HepG2 (cell line): Measurements from ENCODE around the gene NT5DC2. TPM values are rescaled to one million over a fixed set of nuclear protein-coding genes. Genes with fewer than 3 reads are reported as not detected.

Experiments
- HNF4A ChIP-seq: sonication (generic); formaldehyde crosslinking; IDR thresholded peaks from 2 replicates; pipeline ENCODE4 v1.4.0; 2020; ENCODE audit warnings: missing genetic modification reagents
- HOXD1 ChIP-seq: sonication (generic); formaldehyde crosslinking; IDR thresholded peaks from 2 replicates; pipeline ENCODE4 v1.5.0; 2020; ENCODE audit warnings: missing genetic modification reagents
- JARID2 ChIP-seq: sonication (generic); formaldehyde crosslinking; IDR thresholded peaks from 2 replicates; pipeline ENCODE4 v1.8.1; 2023; ENCODE audit warnings: missing genetic modification reagents, inconsistent platforms; ENCODE audit not compliant: insufficient replicate concordance
- KDM5B ChIP-seq: sonication (generic); formaldehyde crosslinking; IDR thresholded peaks from 2 replicates; pipeline ENCODE4 v1.4.0; 2020; ENCODE audit warnings: missing genetic modification reagents, mild to moderate bottlenecking, borderline replicate concordance
- NFKBIZ ChIP-seq: IDR thresholded peaks from 2 replicates; pipeline ENCODE4 v1.6.1; 2018; ENCODE audit warnings: missing genetic modification reagents, missing compliant biosample characterization
- NFYB ChIP-seq: sonication (generic); formaldehyde crosslinking; IDR thresholded peaks from 2 replicates; pipeline ENCODE4 v1.4.0; 2020; ENCODE audit warnings: missing genetic modification reagents
- PRDM15 ChIP-seq: sonication (generic); formaldehyde crosslinking; IDR thresholded peaks from 2 replicates; pipeline ENCODE4 v1.4.0; 2020; ENCODE audit warnings: missing genetic modification reagents
- THRA ChIP-seq: sonication (generic); formaldehyde crosslinking; IDR thresholded peaks from 2 replicates; pipeline ENCODE4 v1.4.0; 2020; ENCODE audit warnings: missing genetic modification reagents, borderline replicate concordance
- U2AF1 ChIP-seq: fragments of 200-400 bp; formaldehyde crosslinking; optimal IDR thresholded peaks from 2 replicates; pipeline ENCODE3; 2017; ENCODE audit warnings: mild to moderate bottlenecking, low read depth, low read length
- ZBTB4 ChIP-seq: sonication (generic); formaldehyde crosslinking; IDR thresholded peaks from 2 replicates; pipeline ENCODE4 v1.4.0; 2020; ENCODE audit warnings: missing genetic modification reagents, mild to moderate bottlenecking, borderline replicate concordance
- ZNF263 ChIP-seq: sonication (generic); formaldehyde crosslinking; IDR thresholded peaks from 2 replicates; pipeline ENCODE4 v1.4.0; 2020; ENCODE audit warnings: missing genetic modification reagents
- ZNF292 ChIP-seq: sonication (generic); formaldehyde crosslinking; IDR thresholded peaks from 2 replicates; pipeline ENCODE4 v1.8.1; 2022; ENCODE audit warnings: mild to moderate bottlenecking, low read depth, missing genetic modification reagents, borderline replicate concordance
- ZNF503 ChIP-seq: sonication (generic); formaldehyde crosslinking; IDR thresholded peaks from 2 replicates; pipeline ENCODE4 v1.4.0; 2020; ENCODE audit warnings: missing genetic modification reagents
- ZNF569 ChIP-seq: sonication (generic); formaldehyde crosslinking; IDR thresholded peaks from 2 replicates; pipeline ENCODE4 v1.5.0; 2020; ENCODE audit warnings: mild to moderate bottlenecking, missing genetic modification reagents, moderate library complexity, borderline replicate concordance
- ZNF576 ChIP-seq: sonication (generic); formaldehyde crosslinking; IDR thresholded peaks from 2 replicates; pipeline ENCODE4 v1.4.0; 2020; ENCODE audit warnings: mild to moderate bottlenecking, missing genetic modification reagents
- ZNF749 ChIP-seq: sonication (generic); formaldehyde crosslinking; IDR thresholded peaks from 2 replicates; pipeline ENCODE4 v1.8.0; 2022; ENCODE audit warnings: mild to moderate bottlenecking, missing genetic modification reagents, moderate library complexity, borderline replicate concordance
- polyA plus RNA-seq, 8 experiments: library from polyadenylated mRNA; depleted of rRNA in 3 of 8; stranded (reverse) in 7 of 8; unstranded in 1 of 8; fragments of >200 nt; fragmentation: Illumina TruSeq in 4 of 8; extraction: Trizol in 4 of 8; gene quantifications; 2 replicates each; pipeline versions ENCODE4 v1.2.1 to v1.2.3, GENCODE V29; 2011 to 2016; ENCODE audit warnings: low read depth in 4 of 8, missing spikeins in 1 of 8, mixed read lengths in 1 of 8; ENCODE audit not compliant: insufficient read depth in 1 of 8
- total RNA-seq, 5 experiments: library from RNA; depleted of rRNA; stranded (reverse); fragments of >200 nt; fragmentation: Illumina TruSeq; extraction: Trizol; gene quantifications; 2 replicates each; pipeline ENCODE4 v1.2.3, GENCODE V29; 2016; ENCODE audit warnings: low read depth in 1 of 5

The NT5DC2 gene
- total and polyA plus RNA-seq, 2 of the 13 experiments (the other 11 are each of a cell fraction or from before 2014, with no cell fraction given) = 131 to 240 TPM

GRCh38 chr3:52534281-52535183, 875 bp upstream of the NT5DC2 start (continued):
- TF ChIP-seq PRDM15 (CRISPR knock-in tag) = 0 out of 2 replicates have a peak, but pooled peaks have one; percentile 20
- TF ChIP-seq NFKBIZ (CRISPR knock-in tag) = no peak
- TF ChIP-seq ZNF749 (CRISPR knock-in tag) = no peak
- TF ChIP-seq ZNF576 (CRISPR knock-in tag) = no peak
- TF ChIP-seq THRA = no peak
- no peak for TF ChIP-seq ZNF292 (CRISPR knock-in tag)
- no peak for TF ChIP-seq JARID2 (CRISPR knock-in tag)
- 0 out of 2 replicates have a peak, but pooled peaks have one; percentile 20 for TF ChIP-seq ZNF263
- TF ChIP-seq U2AF1 = no peak
- no peak; the same call in 1 of the 2 replicates for TF ChIP-seq NFYB
- no peak for TF ChIP-seq ZNF503 (CRISPR knock-in tag)
- no peak for TF ChIP-seq HNF4A (CRISPR knock-in tag)
- TF ChIP-seq HOXD1 (CRISPR knock-in tag) = 0 out of 2 replicates have a peak, but pooled peaks have one; percentile 37
- peak; percentile 50; the same call in 1 of the 2 replicates for TF ChIP-seq KDM5B (CRISPR knock-in tag)
- no peak for TF ChIP-seq ZBTB4 (CRISPR knock-in tag)
- 0 out of 2 replicates have a peak, but pooled peaks have one; percentile 53 for TF ChIP-seq ZNF569 (CRISPR knock-in tag)
